Measurements from ENCODE around the gene TEC.

Gene TEC

DNA sequence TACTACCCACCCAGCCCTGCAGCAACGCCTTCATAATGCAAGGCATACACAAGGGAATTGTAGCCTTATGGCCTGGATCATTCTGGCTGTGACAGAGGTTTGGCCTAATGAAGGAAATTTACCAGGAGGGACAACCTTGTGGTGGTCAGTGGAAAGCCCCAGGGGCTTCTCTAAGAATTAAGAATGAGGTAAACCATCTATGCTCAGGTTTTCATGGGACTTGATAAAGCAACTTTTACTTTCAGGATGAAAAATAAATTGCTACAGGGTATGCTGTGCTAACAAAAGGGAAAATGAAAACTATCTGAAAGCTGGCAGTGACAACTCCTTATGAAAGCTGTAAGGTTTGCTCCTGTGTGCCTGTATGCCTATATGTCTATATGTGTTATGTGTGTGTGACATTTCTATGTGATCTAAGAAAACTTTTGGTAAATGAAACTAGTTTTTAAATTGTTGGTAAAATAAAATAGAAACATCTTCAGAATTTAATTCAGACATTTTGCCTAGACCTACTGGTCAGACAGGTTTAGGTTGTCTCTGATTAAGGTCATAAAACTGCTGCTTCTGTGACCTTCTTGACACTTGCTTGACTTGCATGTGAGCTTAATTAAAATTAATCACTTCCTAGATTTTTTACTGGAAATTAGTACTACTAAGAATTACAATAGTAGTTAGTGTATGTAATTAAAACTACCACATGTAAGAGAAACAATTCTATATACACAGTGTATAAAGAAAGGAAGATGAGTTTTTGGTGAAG, 115.7 kb downstream of the TEC start:
- in situ Hi-C loops (cut with MboI; ENCODE audit: low pct_unique_long_range_greater_than_20kb, low sequenced_read_pairs, unreplicated experiment) = no loop called here
- peak; percentile 9 for DNase-seq (ENCODE audit: low spot score)
- TF ChIP-seq, protein P1, sequence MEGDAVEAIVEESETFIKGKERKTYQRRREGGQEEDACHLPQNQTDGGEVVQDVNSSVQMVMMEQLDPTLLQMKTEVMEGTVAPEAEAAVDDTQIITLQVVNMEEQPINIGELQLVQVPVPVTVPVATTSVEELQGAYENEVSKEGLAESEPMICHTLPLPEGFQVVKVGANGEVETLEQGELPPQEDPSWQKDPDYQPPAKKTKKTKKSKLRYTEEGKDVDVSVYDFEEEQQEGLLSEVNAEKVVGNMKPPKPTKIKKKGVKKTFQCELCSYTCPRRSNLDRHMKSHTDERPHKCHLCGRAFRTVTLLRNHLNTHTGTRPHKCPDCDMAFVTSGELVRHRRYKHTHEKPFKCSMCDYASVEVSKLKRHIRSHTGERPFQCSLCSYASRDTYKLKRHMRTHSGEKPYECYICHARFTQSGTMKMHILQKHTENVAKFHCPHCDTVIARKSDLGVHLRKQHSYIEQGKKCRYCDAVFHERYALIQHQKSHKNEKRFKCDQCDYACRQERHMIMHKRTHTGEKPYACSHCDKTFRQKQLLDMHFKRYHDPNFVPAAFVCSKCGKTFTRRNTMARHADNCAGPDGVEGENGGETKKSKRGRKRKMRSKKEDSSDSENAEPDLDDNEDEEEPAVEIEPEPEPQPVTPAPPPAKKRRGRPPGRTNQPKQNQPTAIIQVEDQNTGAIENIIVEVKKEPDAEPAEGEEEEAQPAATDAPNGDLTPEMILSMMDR (IDR thresholded peaks at IDR 0.05; ENCODE audit: extremely low read depth, insufficient read depth, missing control alignments) = no peak

- in situ Hi-C loops (cut with MboI; ENCODE audit: low pct_unique_long_range_greater_than_20kb, low sequenced_read_pairs, unreplicated experiment) = no loop called here
- TF ChIP-seq, protein P1 (IDR thresholded peaks at IDR 0.05; ENCODE audit: extremely low read depth, insufficient read depth, missing control alignments) = no peak
- DNase-seq (ENCODE audit: low spot score) = no peak
Measured at GRCh38 chr4:48152259-48152658, 117.4 kb downstream of the TEC start.

DNA sequence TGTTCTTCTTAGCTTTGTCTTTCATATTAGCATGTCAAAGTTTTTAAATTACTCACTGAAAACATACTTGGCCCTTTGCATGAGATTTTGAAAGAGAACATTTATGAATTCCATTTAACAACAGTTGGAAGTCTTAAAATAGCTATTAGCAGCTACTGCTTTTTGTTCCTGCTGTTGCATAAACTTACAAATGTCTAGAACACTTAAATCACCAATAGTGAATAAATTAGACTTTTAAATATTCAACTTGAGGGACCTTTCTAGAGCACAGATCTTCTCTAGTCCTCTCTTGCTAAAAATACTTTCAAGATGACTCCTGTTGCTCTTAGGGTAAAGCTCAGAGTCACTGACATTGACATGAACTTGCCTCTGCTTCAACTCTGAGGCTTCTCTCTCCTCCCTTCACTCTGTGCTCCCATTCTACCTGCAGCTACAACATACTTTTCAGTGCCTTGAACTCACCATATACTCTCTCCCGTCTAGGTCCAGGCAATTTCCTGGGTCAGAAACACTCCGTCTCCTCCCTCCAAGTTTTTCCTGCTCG, 119.7 kb downstream of the TEC start:
- TF ChIP-seq, protein P1 (IDR thresholded peaks at IDR 0.05; ENCODE audit: extremely low read depth, insufficient read depth, missing control alignments) = no peak
- no peak for DNase-seq (ENCODE audit: low spot score)

GRCh38 chr4:48147621-48148020, 122.0 kb downstream of the TEC start:
- no peak for DNase-seq (ENCODE audit: low spot score)
- in situ Hi-C loops (cut with MboI; ENCODE audit: low pct_unique_long_range_greater_than_20kb, low sequenced_read_pairs, unreplicated experiment) = loop anchor here (10.0 to 25.0 kb wide), 2 partner anchors 127 to 390 kb away; no protein-coding TSS in a partner anchor
- TF ChIP-seq, protein P1 (IDR thresholded peaks at IDR 0.05; ENCODE audit: extremely low read depth, insufficient read depth, missing control alignments) = no peak

More for the DNA sequence above, 119.7 kb downstream of the TEC start:
- in situ Hi-C loops (cut with MboI; ENCODE audit: low pct_unique_long_range_greater_than_20kb, low sequenced_read_pairs, unreplicated experiment) = loop anchor here (10.0 to 25.0 kb wide), 2 partner anchors 125 to 387 kb away; no protein-coding TSS in a partner anchor

DNA sequence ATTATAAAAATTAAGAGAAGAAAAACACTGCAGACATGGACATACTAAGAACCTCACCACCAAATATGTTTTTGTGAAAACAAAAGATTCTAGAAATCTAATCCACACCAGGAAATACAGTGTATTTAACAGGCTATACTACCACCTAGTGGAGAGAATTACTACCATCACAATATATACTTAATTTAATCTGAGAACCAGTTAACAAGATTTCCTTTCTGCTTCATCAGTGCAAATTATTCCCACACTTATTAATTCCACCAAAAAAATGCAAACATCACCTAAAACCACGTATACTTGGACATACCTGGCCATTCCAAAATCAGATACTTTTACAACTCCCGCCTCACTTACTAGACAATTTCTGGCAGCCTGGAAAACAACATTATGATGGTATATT, 128.6 kb downstream of the TEC start:
- TF ChIP-seq, protein P1 (IDR thresholded peaks at IDR 0.05; ENCODE audit: extremely low read depth, insufficient read depth, missing control alignments) = peak; percentile 40
- DNase-seq (ENCODE audit: low spot score) = peak; percentile 37

DNA sequence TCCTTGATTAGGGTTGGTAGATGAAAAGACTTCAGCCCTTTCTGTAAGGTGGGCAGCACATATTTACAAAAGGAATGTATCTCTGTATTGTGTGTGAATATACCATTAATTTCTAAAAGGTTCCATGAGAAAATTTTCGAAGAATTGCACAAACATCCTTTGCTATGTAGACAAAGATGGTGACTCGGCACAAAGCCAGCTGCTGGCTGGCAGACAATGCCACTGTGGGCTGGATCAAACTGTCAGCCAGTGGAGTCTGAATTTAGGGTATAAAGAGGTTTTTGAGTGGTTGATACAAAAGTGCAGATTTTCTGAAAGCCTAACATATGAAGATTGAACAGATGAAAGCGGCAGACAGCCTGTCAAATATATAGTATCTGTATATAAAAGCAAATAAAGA, 129.9 kb downstream of the TEC start:
- TF ChIP-seq, protein P1 (IDR thresholded peaks at IDR 0.05; ENCODE audit: extremely low read depth, insufficient read depth, missing control alignments) = no peak
- no peak for DNase-seq (ENCODE audit: low spot score)
- in situ Hi-C loops (cut with MboI; ENCODE audit: low pct_unique_long_range_greater_than_20kb, low sequenced_read_pairs, unreplicated experiment) = loop anchor here (10.0 to 25.0 kb wide), 2 partner anchors 135 to 398 kb away; no protein-coding TSS in a partner anchor

More for the DNA sequence above, 128.6 kb downstream of the TEC start:
- in situ Hi-C loops (cut with MboI; ENCODE audit: low pct_unique_long_range_greater_than_20kb, low sequenced_read_pairs, unreplicated experiment) = loop anchor here (10.0 to 25.0 kb wide), 2 partner anchors 134 to 396 kb away; no protein-coding TSS in a partner anchor
